ENCODE measurements around the gene CMTM7. TPM values are rescaled to one million over a fixed set of nuclear protein-coding genes. Genes with fewer than 3 reads are reported as not detected.

CMTM7 gene
- total and polyA plus RNA-seq, 9 of the 15 experiments (the other 6 are each of a cell fraction or from before 2014, with no cell fraction given) = 0.03 to 1.6 (median 0.42) TPM; not detected in 4

DNA sequence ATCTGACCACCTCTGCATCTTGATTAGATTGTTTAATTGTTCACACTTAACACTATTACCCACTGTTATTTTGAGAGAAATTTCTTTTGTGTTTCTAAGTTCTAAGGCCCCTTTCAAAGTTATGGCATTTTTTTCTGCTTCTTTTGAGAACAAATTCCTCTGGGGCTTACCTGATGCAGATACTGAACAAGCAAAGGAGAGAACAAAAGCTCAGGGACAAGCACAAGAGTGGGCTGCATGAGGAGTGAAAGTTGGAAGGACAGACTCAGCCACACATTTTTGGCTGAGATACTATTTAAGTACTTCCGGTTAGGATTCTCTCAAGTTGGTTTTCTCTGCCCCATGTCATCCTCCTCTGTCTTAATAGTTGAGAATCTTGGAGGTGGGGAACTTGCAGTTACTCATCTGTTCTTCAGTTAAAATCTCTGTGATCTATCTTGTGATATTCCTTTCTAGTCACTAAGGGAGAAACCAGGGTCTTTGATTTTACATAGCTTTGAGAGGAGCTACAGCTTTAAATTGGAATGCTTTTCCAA, 56.3 kb downstream of the CMTM7 start:
- Histone ChIP-seq H3K4me3 (no peak overlapping the region), H3K36me3 (ENCODE audit: control insufficient read depth, insufficient read depth, low read length) (no peaks in the 10 kb centered on the region), H3K79me2 (ENCODE audit: control insufficient read depth, insufficient read depth, low read length) (no peaks in the 10 kb centered on the region), H3K27ac (ENCODE audit: extremely low read depth, low read depth, low read length) (no peak overlapping the region), H3K9me1 (ENCODE audit: control insufficient read depth, insufficient read depth, low read length) (no peaks in the 10 kb centered on the region), H4K20me1 (replicated peaks; ENCODE audit: control insufficient read depth, insufficient read depth, low read length) (no peaks in the 10 kb centered on the region), H3K9me3 (replicated peaks; ENCODE audit: control insufficient read depth, insufficient read depth, low read depth, low read length) (no peaks in the 10 kb centered on the region), H2AFZ (ENCODE audit: low read depth, low read length) (no peak overlapping the region), H3K4me2 (ENCODE audit: insufficient read depth, low read length) (no peak overlapping the region), H3K27me3 (ENCODE audit: control insufficient read depth in 2 of 2, insufficient read depth in 2 of 2, low read length in 2 of 2) (peaks cover 32 to 40% of the 10 kb centered on the region in 2 experiments), H3K9ac (ENCODE audit: insufficient read depth in 1 of 2, low read depth in 2 of 2, low read length in 2 of 2) (no peak overlapping the region), H3K4me1 (replicated peaks in 1 of 2; ENCODE audit: control insufficient read depth in 2 of 2, insufficient read depth in 2 of 2, low read length in 2 of 2) (no peaks in the 10 kb centered on the region)
- intact Hi-C loops (cut with micrococcal nuclease) (no loop called here), in situ Hi-C loops (cut with MboI) (no loop called here)
- FAIRE-seq = no peak
- TF ChIP-seq GABPA (tag; conservative IDR thresholded peaks at IDR 0.05; ENCODE audit: low read depth) (peak; percentile 30; the same call in 1 of the 2 replicates), OTX1 (CRISPR knock-in tag; IDR thresholded peaks at IDR 0.05) (no peak), ZNF408 (CRISPR knock-in tag; IDR thresholded peaks at IDR 0.05; ENCODE audit: low read depth) (no peak), POLR3G (IDR thresholded peaks at IDR 0.05; ENCODE audit: extremely low read depth, insufficient read length, insufficient replicate concordance) (no peak)
- TF ChIP-seq, protein P1, sequence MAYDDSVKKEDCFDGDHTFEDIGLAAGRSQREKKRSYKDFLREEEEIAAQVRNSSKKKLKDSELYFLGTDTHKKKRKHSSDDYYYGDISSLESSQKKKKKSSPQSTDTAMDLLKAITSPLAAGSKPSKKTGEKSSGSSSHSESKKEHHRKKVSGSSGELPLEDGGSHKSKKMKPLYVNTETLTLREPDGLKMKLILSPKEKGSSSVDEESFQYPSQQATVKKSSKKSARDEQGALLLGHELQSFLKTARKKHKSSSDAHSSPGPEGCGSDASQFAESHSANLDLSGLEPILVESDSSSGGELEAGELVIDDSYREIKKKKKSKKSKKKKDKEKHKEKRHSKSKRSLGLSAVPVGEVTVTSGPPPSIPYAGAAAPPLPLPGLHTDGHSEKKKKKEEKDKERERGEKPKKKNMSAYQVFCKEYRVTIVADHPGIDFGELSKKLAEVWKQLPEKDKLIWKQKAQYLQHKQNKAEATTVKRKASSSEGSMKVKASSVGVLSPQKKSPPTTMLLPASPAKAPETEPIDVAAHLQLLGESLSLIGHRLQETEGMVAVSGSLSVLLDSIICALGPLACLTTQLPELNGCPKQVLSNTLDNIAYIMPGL (CRISPR knock-in tag; IDR thresholded peaks at IDR 0.05) = no peak
- TF ChIP-seq, protein P2, sequence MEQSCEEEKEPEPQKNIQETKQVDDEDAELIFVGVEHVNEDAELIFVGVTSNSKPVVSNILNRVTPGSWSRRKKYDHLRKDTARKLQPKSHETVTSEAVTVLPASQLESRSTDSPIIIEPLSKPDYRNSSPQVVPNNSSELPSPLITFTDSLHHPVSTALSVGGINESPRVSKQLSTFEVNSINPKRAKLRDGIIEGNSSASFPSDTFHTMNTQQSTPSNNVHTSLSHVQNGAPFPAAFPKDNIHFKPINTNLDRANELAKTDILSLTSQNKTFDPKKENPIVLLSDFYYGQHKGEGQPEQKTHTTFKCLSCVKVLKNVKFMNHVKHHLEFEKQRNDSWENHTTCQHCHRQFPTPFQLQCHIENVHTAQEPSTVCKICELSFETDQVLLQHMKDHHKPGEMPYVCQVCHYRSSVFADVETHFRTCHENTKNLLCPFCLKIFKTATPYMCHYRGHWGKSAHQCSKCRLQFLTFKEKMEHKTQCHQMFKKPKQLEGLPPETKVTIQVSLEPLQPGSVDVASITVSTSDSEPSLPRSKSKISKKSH (CRISPR knock-in tag; IDR thresholded peaks at IDR 0.05) = no peak
- no peak for DNase-seq (ENCODE audit: extremely low read depth in 1 of 4, low spot score in 3 of 4)
- no peak for ATAC-seq
- CTCF ChIA-PET (ENCODE audit: low intra/inter-chr PET ratio) = no interaction called here
- WGBS (ENCODE audit: insufficient coverage, low coverage, missing lambda C conversion rate) = 17% methylated on average over 1 of the region's 1 CpG
- POLR2A ChIA-PET = interaction anchor here (1.1 kb wide), 1 partner anchor 15 kb away, joined by 3 read pairs; no protein-coding TSS in a partner anchor
- no TSS peak for BruUV-seq (replicated peaks)

Data from K562 (cell line).